ENCODE measurements around the gene ELMOD3.

ELMOD3 gene

DNA sequence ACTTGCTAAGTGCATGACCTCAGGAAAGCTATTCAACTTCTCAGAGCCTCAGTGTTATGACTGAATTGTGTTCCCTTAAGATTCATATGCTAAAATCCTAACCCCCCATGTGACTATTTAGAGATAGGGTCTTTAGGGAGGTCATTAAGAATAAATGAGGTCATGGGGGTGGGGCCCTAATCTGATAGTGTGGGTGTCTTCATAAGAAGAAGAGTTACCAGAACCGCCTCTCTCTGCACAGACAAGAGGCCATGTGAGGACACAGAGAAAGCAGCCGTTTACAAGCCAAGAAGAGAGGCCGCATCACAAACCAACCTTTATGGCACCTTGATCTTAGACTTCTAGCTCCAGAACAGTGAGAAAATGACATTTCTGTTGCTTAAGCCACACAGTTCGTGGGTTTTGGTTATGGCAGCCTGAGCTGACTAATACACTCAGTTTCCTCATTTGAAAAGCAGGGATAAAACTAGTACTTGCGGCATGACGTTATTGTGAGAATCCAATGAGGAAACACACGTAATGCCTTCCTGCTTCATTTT is 73.8 kb downstream of the ELMOD3 start:
- H3K27me3 ChIP-seq, result no peaks in the 10 kb centered on the region
- H3K9me3 ChIP-seq, result no peaks in the 10 kb centered on the region
- peak overlapping the region; percentile 43 for H3K27ac ChIP-seq
- H3K4me1 ChIP-seq (ENCODE audit: control insufficient read depth in 1 of 2, insufficient read depth in 1 of 2, low read depth in 1 of 2, low read length in 1 of 2), result peaks cover 9% of the 10 kb centered on the region in 2 experiments
- no peak overlapping the region for H3K4me3 ChIP-seq (ENCODE audit: low read depth in 1 of 2, low read length in 1 of 2)
- H3K36me3 ChIP-seq, result no peaks in the 10 kb centered on the region
- TF ChIP-seq CTCF (IDR thresholded peaks at IDR 0.05), result no peak

GRCh38 chr2:85429213-85429923 is 74.8 kb downstream of the ELMOD3 start:
- no peak for TF ChIP-seq CTCF (IDR thresholded peaks at IDR 0.05)
- Histone ChIP-seq H3K4me1 (ENCODE audit: control insufficient read depth in 1 of 2, insufficient read depth in 1 of 2, low read depth in 1 of 2, low read length in 1 of 2) (peaks cover 9% of the 10 kb centered on the region in 2 experiments), H3K9me3 (no peaks in the 10 kb centered on the region), H3K27ac (peak overlapping the region; percentile 43), H3K36me3 (no peaks in the 10 kb centered on the region), H3K27me3 (no peaks in the 10 kb centered on the region), H3K4me3 (ENCODE audit: low read depth in 1 of 2, low read length in 1 of 2) (no peak overlapping the region)

- TF ChIP-seq CTCF (IDR thresholded peaks at IDR 0.05), result no peak
- Histone ChIP-seq H3K36me3 (no peaks in the 10 kb centered on the region), H3K27ac (no peak overlapping the region), H3K4me3 (ENCODE audit: low read depth in 1 of 2, low read length in 1 of 2) (no peak overlapping the region), H3K27me3 (no peaks in the 10 kb centered on the region), H3K9me3 (no peaks in the 10 kb centered on the region), H3K4me1 (ENCODE audit: control insufficient read depth in 1 of 2, insufficient read depth in 1 of 2, low read depth in 1 of 2, low read length in 1 of 2) (peaks cover 9 to 12% of the 10 kb centered on the region in 2 experiments)
Measured at GRCh38 chr2:85429924-85430289, 75.3 kb downstream of the ELMOD3 start.

DNA sequence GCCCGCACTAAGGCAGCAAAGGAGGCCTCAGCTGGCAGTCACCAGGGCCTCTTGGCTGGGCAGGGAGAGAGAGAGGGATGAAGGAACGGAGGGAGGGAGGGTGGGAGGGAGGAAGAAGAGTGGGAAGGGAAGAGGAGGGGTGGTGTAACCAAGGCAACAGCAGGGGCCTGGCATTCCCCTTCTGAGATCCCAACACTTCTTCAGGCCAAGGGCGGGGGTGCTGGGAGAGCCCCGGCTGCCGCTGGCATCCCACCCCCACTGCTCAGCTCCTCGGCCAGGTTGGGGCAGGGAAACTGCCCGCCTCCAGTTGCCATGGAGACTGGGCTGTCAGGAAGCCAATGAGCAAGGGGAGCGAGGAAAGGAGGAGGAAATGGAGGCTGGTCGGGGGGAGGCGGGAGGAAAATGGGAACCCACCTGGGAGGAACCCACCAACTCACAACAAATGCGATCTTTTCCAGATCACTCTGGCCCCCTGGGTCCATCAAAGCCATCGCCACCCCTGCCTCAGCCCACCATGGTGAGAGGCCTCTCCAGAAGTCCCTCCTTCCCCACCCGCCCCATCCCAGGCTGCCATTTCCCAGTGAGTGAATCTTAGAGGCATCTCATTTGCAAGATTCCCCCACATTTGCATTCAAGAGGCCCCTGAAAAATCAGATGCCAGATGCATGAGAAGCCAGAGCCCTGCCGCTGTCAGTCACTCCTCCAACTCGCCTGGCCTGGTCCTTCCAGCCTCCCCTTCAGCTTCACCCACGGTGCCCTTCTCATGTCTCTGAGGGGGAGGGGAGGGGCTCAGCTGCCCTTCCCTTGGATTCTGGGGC is 76.4 kb downstream of the ELMOD3 start:
- Histone ChIP-seq H3K4me3 (ENCODE audit: low read depth in 1 of 2, low read length in 1 of 2) (no peak overlapping the region), H3K27ac (no peak overlapping the region), H3K27me3 (no peaks in the 10 kb centered on the region), H3K4me1 (ENCODE audit: control insufficient read depth in 1 of 2, insufficient read depth in 1 of 2, low read depth in 1 of 2, low read length in 1 of 2) (peaks cover 20 to 23% of the 10 kb centered on the region in 2 experiments), H3K36me3 (no peaks in the 10 kb centered on the region), H3K9me3 (no peaks in the 10 kb centered on the region)
- TF ChIP-seq CTCF (IDR thresholded peaks at IDR 0.05), result no peak

GRCh38 chr2:85431570-85432205 is 77.1 kb downstream of the ELMOD3 start:
- H3K36me3 ChIP-seq, result no peaks in the 10 kb centered on the region
- H3K27me3 ChIP-seq, result no peaks in the 10 kb centered on the region
- TF ChIP-seq CTCF (IDR thresholded peaks at IDR 0.05), result no peak
- H3K4me3 ChIP-seq (ENCODE audit: low read depth in 1 of 2, low read length in 1 of 2), result no peak overlapping the region
- peaks cover 27 to 30% of the 10 kb centered on the region in 2 experiments for H3K4me1 ChIP-seq (ENCODE audit: control insufficient read depth in 1 of 2, insufficient read depth in 1 of 2, low read depth in 1 of 2, low read length in 1 of 2)
- H3K9me3 ChIP-seq, result no peaks in the 10 kb centered on the region
- no peak overlapping the region for H3K27ac ChIP-seq

Data from neutrophil (primary cell).